OCI-LY1 (cell line): ENCODE results near the gene NFKBIB.

Experiments
- H2AFZ ChIP-seq: fragments of 200-600 bp; sonication (generic), shearing (Covaris generic); 2 replicates; pipeline ENCODE4 v1.6.0; 2014; ENCODE audit warnings: antibody characterized with exemption, mild to moderate bottlenecking, low read length
- H3F3A ChIP-seq: fragments of 200-600 bp; sonication (generic), shearing (Covaris generic); 2 replicates; pipeline ENCODE4 v1.6.0; 2014; ENCODE audit warnings: mild to moderate bottlenecking, antibody characterized with exemption, low read length, moderate library complexity; ENCODE audit not compliant: insufficient read depth
- H3K27ac ChIP-seq: fragments of 200-600 bp; sonication (generic); 2 replicates; pipeline ENCODE4 v1.5.1; 2014; ENCODE audit warnings: low read length, mixed run types, mild to moderate bottlenecking, low read depth; ENCODE audit not compliant: poor library complexity, severe bottlenecking
- H3K27me3 ChIP-seq: fragments of 200-600 bp; sonication (generic); 2 replicates; pipeline ENCODE4 v1.6.0; 2014; ENCODE audit warnings: antibody characterized with exemption, mild to moderate bottlenecking, low read length, moderate library complexity; ENCODE audit not compliant: insufficient read depth
- H3K36me3 ChIP-seq: fragments of 200-600 bp; sonication (generic); 2 replicates; pipeline ENCODE4 v1.6.1; 2014; ENCODE audit warnings: mild to moderate bottlenecking, antibody characterized with exemption, low read length, moderate library complexity, mixed read lengths; ENCODE audit not compliant: insufficient read depth
- H3K4me1 ChIP-seq: fragments of 200-600 bp; sonication (generic); 2 replicates; pipeline ENCODE4 v1.5.1; 2014; ENCODE audit warnings: mild to moderate bottlenecking, low read length, moderate library complexity; ENCODE audit not compliant: insufficient read depth, severe bottlenecking
- H3K4me2 ChIP-seq: fragments of 200-600 bp; sonication (generic), shearing (Covaris generic); 2 replicates; pipeline ENCODE4 v1.6.1; 2014; ENCODE audit warnings: low read length
- H3K4me3 ChIP-seq: fragments of 200-600 bp; sonication (generic); 2 replicates; pipeline ENCODE4 v1.5.1; 2014; ENCODE audit warnings: low read length, low read depth, mild to moderate bottlenecking, mixed read lengths; ENCODE audit not compliant: poor library complexity, severe bottlenecking
- H3K79me2 ChIP-seq: fragments of 200-600 bp; shearing (Covaris generic); 2 replicates; pipeline ENCODE4 v1.6.1; 2016; ENCODE audit warnings: mixed run types, low read length, mixed read lengths; ENCODE audit not compliant: insufficient read depth
- H3K9ac ChIP-seq: fragments of 200-600 bp; sonication (generic), shearing (Covaris generic); 2 replicates; pipeline ENCODE4 v1.6.1; 2014; ENCODE audit warnings: mild to moderate bottlenecking, low read length, mixed read lengths
- H3K9me2 ChIP-seq: fragments of 200-600 bp; sonication (generic), shearing (Covaris generic); 2 replicates; pipeline ENCODE4 v1.6.1; 2014; ENCODE audit warnings: low read depth, mild to moderate bottlenecking, low read length, mixed read lengths
- H3K9me3 ChIP-seq: fragments of 200-600 bp; shearing (Covaris generic); 2 replicates; pipeline ENCODE4 v1.6.1; 2014; ENCODE audit warnings: low read length, mixed read lengths
- H4K20me1 ChIP-seq: fragments of 200-600 bp; sonication (generic), shearing (Covaris generic); 2 replicates; pipeline ENCODE4 v1.6.0; 2016; ENCODE audit warnings: mild to moderate bottlenecking, low read length; ENCODE audit not compliant: insufficient read depth
- CTCF ChIP-seq: fragments of 200-600 bp; sonication (generic), shearing (Covaris generic); IDR thresholded peaks from 2 replicates; pipeline ENCODE4 v1.5.1; 2017; ENCODE audit warnings: mild to moderate bottlenecking, antibody characterized with exemption, low read length, moderate library complexity, mixed read lengths
- EZH2 ChIP-seq: fragments of 200-600 bp; sonication (generic), shearing (Covaris generic); IDR thresholded peaks from 2 replicates; pipeline ENCODE4 v1.8.0; 2017; ENCODE audit warnings: borderline replicate concordance, mixed run types, mild to moderate bottlenecking, antibody characterized with exemption, low read length, moderate library complexity, mixed read lengths

NFKBIB gene

GRCh38 chr19:38929929-38930775 lies 30.4 kb downstream of the NFKBIB start, which contains the start of gene SARS2:
Gene SARS2 (minus strand): TSS chr19:38930763. CDS start chr19:38930736, 27 bp downstream.
- peaks cover 16% of the 10 kb centered on the region; the same call in 1 of the 2 replicates for H3K79me2 ChIP-seq
- no peak for TF ChIP-seq EZH2
- TF ChIP-seq CTCF: peak; percentile 99
- no peaks in the 10 kb centered on the region for H3K27me3 ChIP-seq
- no peaks in the 10 kb centered on the region for H3F3A ChIP-seq
- peaks cover 6% of the 10 kb centered on the region; the same call in 1 of the 2 replicates for H3K9me3 ChIP-seq
- peaks cover 44% of the 10 kb centered on the region for H3K36me3 ChIP-seq
- H3K9me2 ChIP-seq: no peaks in the 10 kb centered on the region
- H2AFZ ChIP-seq: no peak within 1 kb of the TSS; the same call in 1 of the 2 replicates
- peak within 1 kb of the TSS; percentile 83 for H3K27ac ChIP-seq
- peaks cover 23% of the 10 kb centered on the region for H3K4me1 ChIP-seq
- H3K4me2 ChIP-seq: peak within 1 kb of the TSS; percentile 94
- no peaks in the 10 kb centered on the region for H4K20me1 ChIP-seq
- peak within 1 kb of the TSS; percentile 96 for H3K9ac ChIP-seq
- peak within 1 kb of the TSS; percentile 98 for H3K4me3 ChIP-seq

- peak within 1 kb of the TSS; percentile 83 for H3K27ac ChIP-seq
- H4K20me1 ChIP-seq: no peaks in the 10 kb centered on the region
- no peak within 1 kb of the TSS; the same call in 1 of the 2 replicates for H2AFZ ChIP-seq
- H3F3A ChIP-seq: no peaks in the 10 kb centered on the region
- peaks cover 16% of the 10 kb centered on the region; the same call in 1 of the 2 replicates for H3K79me2 ChIP-seq
- H3K9me3 ChIP-seq: peaks cover 6% of the 10 kb centered on the region; the same call in 1 of the 2 replicates
- H3K36me3 ChIP-seq: peaks cover 36% of the 10 kb centered on the region
- H3K4me2 ChIP-seq: peak within 1 kb of the TSS; percentile 94
- peak within 1 kb of the TSS; percentile 98 for H3K4me3 ChIP-seq
- H3K27me3 ChIP-seq: no peaks in the 10 kb centered on the region
- TF ChIP-seq EZH2 (no peak), CTCF (no peak)
- H3K4me1 ChIP-seq: peaks cover 23% of the 10 kb centered on the region
- H3K9ac ChIP-seq: peak within 1 kb of the TSS; percentile 96
- no peaks in the 10 kb centered on the region for H3K9me2 ChIP-seq
Observed at GRCh38 chr19:38930776-38931520, 31.2 kb downstream of the NFKBIB start, which contains the start of gene MRPS12. Gene MRPS12 (plus strand): TSS chr19:38930944. CDS start chr19:38931295, 351 bp downstream.

GRCh38 chr19:38931521-38931793 lies 31.7 kb downstream of the NFKBIB start:
- H3K4me2 ChIP-seq: peak overlapping the region; percentile 94
- peaks cover 16% of the 10 kb centered on the region; the same call in 1 of the 2 replicates for H3K79me2 ChIP-seq
- peak overlapping the region; percentile 98 for H3K4me3 ChIP-seq
- H3K36me3 ChIP-seq: peaks cover 31% of the 10 kb centered on the region
- H3K9me2 ChIP-seq: no peaks in the 10 kb centered on the region
- peak overlapping the region; percentile 96 for H3K9ac ChIP-seq
- peaks cover 23% of the 10 kb centered on the region for H3K4me1 ChIP-seq
- no peak overlapping the region for H2AFZ ChIP-seq
- no peaks in the 10 kb centered on the region for H3F3A ChIP-seq
- no peaks in the 10 kb centered on the region for H4K20me1 ChIP-seq
- H3K27ac ChIP-seq: peak overlapping the region; percentile 52
- no peak for TF ChIP-seq CTCF
- TF ChIP-seq EZH2: no peak
- H3K9me3 ChIP-seq: peaks cover 6% of the 10 kb centered on the region; the same call in 1 of the 2 replicates
- H3K27me3 ChIP-seq: no peaks in the 10 kb centered on the region
